Superior temporal gyrus (tissue), 1 donor: ENCODE results near the gene RTEL1.
"Not testable (repeated sequence)": the region's sequence is repeated elsewhere in the genome, so short reads cannot be mapped to it uniquely, and the experiment has no call there.

Source experiments
- DNase-seq: peaks from one replicate; pipeline ENCODE4 v3.0.0-alpha.2; 2016; ENCODE audit errors: extremely low spot score

The RTEL1 gene

DNA sequence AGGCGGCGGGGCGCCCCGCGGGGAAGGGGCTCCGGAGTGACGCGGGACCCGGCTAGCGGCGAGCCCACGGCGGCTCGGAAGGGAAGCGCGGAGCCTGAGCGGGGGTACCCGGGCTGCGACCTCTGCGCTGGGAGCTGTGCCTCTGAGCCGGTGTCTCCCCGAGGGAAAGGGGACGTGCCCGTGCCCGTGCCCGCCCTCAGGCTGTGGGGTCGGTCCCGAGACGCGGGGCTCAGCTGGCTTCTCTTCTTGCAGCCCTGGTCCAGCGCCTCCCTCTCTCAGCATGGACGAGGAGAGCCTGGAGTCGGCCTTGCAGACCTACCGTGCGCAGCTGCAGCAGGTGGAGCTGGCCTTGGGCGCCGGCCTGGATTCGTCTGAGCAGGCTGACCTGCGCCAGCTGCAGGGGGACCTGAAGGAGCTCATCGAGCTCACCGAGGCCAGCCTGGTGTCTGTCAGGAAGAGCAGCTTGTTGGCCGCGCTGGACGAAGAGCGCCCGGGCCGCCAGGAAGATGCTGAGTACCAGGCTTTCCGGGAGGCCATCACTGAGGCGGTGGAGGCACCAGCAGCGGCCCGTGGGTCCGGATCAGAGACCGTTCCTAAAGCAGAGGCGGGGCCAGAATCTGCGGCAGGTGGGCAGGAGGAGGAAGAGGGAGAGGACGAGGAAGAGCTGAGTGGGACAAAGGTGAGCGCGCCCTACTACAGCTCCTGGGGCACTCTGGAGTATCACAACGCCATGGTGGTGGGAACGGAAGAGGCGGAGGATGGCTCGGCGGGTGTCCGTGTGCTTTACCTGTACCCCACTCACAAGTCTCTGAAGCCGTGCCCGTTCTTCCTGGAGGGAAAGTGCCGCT is 50.4 kb downstream of the RTEL1 start:
- no peak for DNase-seq

GRCh38 chr20:63709149-63709527 is 51.0 kb downstream of the RTEL1 start:
- DNase-seq = no peak

- DNase-seq = no peak
Observed at GRCh38 chr20:63711085-63711645, 53.1 kb downstream of the RTEL1 start.

- DNase-seq = no peak
Observed at GRCh38 chr20:63712191-63712590, 54.1 kb downstream of the RTEL1 start.

DNA sequence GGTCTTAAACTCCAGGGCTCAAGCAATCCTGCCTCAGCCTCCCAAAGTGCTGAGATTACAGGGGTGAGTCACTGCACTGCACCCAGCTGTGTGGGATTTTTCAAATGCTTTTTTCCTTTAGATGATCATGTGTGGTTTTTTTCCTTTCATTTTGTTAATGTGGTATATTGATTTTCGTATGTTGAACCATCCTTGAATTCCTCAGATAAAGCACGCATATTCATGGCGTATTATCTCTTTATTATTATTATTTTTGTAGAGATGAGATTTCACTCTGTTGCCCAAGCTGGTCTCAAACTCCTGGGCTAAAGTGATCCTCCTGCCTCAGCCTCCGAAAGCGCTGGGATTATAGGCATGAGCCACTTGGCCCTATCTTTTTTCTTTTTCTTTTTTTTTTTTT is 56.7 kb downstream of the RTEL1 start:
- DNase-seq = no peak

DNA sequence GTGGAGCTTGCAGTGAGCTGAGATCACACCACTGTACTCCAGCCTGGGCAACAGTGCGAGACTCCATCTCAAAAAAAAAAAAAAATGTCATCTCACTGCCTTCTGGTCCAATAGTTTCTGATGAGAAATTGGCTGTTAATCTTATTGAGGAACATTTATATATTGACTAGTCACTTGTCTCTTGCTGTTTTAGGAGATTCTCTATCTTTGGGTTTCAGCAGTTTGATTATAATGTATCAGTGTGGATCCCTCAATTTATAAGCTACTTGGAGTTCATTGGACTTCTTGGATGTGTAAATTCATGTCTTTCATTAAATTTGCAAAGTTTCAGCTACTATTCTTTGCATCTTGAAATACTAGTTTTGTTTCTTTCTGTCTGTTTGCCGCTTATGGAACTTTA is 60.9 kb downstream of the RTEL1 start:
- DNase-seq = no peak

DNA sequence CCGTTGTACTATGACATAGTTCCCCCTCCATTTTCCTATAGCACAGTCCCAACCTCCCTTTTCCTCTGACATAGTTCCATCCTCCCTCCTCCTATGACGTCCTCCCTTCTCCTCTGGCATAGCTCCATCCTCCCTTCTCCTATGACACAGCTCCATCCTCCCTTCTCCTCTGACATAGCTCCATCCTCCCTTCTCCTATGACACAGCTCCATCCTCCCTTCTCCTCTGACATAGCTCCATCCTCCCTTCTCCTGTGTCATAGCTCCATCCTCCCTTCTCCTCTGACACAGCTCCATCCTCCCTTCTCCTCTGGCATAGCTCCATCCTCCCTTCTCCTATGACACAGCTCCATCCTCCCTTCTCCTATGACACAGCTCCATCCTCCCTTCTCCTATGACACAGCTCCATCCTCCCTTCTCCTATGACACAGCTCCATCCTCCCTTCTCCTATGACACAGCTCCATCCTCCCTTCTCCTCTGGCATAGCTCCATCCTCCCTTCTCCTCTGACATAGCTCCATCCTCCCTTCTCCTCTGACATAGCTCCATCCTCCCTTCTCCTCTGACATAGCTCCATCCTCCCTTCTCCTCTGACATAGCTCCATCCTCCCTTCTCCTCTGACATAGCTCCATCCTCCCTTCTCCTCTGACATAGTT is 65.0 kb downstream of the RTEL1 start:
- not testable (repeated sequence) for DNase-seq

- DNase-seq = not testable (repeated sequence)
Observed at GRCh38 chr20:63730189-63730733, 72.1 kb downstream of the RTEL1 start.

DNA sequence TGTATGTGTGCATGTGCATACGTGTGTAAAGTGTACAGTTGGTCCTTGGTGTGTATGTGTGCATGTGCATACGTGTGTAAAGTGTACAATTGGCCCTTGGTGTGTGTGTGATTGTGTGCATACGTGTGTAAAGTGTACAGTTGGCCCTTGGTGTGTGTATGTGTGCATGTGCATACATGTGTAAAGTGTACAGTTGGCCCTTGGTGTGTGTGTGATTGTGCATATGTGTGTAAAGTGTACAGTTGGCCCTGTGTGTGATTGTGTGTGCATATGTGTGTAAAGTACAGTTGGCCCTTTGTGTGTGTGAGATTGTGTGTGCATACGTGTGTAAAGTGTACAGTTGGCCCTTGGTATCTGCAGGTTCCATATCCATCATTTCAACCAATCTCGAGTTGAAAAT is 73.3 kb downstream of the RTEL1 start:
- DNase-seq = no peak

DNA sequence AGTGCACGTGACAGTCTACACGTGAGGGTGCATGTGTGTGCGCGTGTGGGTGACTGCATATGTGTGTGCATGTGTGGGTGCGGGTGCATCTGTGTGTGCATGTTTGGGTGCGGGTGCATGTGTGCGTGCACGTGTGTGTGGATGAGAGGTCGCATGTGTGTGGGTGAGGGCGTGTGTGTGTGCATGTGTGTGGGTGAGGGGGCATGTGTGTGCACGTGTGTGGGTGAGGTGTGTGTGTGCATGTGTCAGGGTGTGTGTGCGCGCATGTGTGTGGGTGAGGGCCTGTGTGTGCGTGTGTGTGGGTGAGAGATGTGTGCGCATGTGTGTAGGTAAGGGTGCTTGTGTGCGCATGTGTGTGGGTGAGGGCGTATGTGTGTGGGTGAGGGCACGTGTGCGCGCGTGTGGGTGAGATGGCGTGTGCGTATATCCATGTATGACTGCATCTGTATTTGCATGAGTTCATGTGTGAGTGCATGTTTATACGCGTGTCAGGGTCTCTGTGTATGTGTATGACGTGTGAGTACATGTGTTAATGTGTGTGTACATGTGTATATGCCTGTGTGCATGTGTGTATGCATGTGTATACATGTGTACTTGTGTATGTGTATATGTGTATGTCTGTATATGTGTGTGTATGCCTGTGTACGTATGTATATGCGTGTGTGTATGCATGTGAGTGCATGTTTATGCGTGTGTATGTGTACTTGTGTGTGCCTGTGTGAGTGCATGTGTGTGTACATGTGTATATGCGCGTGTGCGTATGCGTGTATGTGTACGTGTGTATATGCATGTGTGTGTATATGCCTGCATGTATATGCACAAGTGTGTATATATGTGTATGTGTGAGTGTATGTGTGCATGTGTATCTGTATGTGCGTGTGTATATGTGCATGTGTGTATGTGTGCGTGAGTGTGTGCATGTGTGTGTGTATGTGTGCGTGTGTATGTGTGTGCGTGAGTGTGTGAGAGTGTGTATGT is 74.3 kb downstream of the RTEL1 start:
- DNase-seq = no peak

- DNase-seq = no peak
Observed at GRCh38 chr20:63733117-63733516, 75.0 kb downstream of the RTEL1 start.

DNA sequence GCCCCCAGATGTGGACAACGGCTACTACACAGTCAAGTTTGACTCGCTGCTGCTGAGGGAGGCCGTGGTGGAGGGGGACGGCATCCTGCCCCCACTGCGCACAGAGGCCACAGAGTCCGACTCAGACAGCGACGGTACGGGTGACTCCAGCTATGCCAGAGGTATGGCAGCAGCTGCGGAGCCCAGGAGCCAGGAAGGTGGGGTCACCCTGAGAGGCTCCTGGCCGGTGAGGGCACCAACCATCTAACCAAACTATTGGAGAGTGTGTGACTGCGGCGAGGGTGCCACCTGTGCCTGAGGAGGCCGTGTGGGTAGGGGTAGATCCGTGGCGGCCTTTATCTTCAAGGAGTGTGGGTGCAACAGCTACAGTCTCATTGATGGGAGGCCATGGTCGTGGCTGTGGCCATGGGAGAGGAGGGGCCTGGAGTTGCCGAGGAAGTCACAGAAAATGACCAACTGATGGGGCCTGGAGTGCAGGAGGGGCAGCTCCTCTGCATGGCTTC is 75.5 kb downstream of the RTEL1 start:
- no peak for DNase-seq

- no peak for DNase-seq
Observed at GRCh38 chr20:63734111-63734945, 76.2 kb downstream of the RTEL1 start.

DNA sequence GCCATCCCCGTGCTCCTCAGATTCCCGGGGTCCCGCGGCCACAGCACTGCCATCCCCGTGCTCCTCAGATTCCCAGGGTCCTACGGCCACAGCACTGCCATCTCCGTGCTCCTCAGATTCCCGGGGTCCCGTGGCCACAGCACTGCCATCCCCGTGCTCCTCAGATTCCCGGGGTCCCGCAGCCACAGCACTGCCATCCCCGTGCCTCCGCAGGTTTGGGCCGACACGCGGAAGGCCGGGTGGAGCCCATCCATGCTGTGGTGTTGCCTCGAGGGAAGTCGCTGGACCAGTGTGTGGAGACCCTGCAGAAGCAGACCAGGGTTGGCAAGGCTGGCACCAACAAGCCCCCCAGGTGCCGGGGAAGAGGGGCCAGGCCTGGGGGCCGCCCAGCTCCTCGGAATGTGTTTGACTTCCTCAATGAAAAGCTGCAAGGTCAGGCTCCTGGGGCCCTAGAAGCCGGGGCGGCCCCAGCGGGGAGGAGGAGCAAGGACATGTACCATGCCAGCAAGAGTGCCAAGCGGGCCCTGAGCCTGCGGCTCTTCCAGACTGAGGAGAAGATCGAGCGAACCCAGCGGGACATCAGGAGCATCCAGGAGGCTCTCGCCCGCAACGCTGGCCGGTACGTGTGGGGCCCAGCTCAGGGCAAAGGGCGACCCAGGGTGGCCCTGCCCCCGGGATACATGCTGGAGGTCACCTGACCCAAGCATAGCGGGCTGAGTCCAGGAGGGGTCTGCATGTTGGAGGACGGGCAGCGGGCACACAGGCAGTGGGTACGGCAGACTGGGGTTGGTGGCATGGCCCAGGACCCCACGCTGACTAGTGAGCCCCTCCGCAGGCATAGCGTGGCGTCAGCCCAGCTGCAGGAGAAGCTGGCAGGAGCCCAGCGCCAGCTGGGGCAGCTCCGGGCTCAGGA is 77.1 kb downstream of the RTEL1 start:
- DNase-seq = no peak

DNA sequence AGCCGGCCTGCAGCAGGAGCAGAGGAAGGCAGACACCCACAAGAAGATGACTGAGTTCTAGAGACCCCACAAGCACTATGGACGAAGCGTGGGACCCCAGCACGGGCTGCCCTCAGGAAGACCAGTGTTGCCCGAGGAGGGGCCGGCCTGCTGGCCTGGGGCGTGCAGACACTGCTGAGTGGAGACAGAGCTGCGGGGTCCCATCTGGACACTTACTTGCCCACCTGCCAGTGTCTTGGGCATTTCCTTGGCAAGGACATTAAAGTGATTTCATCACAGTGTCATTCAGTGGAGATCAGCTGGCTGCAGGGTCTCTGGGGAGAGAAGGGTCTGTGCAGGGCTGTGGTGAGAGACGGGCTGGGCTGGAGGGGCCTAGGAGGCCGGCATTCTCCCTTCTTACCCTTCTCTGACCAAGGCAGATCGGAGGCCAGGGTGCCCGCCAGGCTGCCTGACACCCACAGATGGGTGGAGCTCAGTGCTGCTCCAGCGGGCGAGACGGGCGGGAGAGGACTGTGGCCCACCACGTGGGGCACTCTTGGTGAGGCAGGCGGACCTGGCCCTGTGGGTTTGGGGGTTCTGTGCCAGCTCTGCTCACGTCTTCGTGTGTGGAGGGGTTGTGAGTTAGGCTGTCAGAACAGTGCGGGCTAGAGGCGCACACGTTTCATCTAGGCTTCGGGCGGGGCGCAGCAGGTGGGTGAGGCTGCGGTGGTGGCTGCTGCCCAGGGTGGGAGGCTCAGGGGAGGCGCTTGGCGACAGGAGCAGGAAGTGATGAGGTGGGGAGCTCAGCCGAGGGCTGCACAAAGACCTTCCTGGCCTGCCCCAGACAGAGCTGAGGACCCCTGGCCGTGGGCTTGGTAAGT is 78.0 kb downstream of the RTEL1 start, which contains the start of gene LIME1:
LIME1 (plus strand) TSS at position 806 of the 860 bp plus-strand sequence. CDS start 886 bp downstream, outside the sequence.
- DNase-seq = no peak

DNA sequence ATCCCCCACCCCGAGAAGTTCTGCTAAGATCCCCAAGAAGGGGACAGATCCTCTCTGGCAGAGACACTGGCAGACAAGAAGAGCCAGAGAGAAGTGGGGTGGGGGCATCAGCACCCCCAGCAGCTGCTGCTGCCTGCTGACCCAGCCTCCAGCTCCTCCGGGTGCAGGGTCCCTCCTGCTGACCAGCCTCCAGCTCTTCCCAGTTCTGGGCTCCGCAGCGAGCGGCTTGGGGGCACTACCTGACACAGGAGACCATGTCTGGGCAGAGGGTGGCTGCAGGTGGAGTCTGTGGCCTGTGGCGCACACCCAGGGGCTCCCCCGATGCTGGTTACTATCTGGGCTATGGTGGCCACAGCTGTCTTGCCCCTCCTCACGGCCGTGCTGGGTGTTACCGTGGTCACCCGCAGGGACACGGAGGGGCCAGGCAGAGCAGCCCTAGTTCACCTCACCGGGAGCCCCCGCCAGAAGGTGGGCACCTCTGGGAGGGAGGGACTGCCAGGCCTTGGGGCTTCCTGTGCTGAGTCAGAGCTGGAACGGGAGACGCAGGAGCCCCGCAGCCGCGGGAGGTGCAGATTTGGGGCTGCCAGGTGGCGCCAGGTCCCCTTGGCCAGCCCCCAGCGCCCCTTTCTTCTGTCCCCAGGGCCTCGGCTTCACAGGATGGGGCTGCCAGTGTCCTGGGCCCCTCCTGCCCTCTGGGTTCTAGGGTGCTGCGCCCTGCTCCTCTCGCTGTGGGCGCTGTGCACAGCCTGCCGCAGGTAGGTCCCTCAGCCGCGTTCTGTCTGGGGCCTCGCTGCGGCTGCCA is 79.0 kb downstream of the RTEL1 start:
- no peak for DNase-seq

DNA sequence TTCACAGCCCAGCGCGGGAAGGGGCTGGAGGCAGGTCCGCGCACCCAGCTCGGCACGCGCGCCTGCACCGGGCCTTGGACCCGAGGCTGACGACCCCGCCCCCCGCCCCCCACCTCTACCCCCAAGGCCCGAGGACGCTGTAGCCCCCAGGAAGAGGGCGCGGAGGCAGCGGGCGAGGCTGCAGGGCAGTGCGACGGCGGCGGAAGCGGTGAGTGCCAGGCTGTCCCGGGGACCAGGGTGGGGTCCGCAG is 79.5 kb downstream of the RTEL1 start:
- DNase-seq = no peak
